ENCODE results near the gene CFAP61. TPM values are rescaled to one million over a fixed set of nuclear protein-coding genes. Genes with fewer than 3 reads are reported as not detected.

Gene CFAP61
- total RNA-seq, 6 donors from 2014 or later = 0.37 to 14.3 (median 6.1) TPM

DNA sequence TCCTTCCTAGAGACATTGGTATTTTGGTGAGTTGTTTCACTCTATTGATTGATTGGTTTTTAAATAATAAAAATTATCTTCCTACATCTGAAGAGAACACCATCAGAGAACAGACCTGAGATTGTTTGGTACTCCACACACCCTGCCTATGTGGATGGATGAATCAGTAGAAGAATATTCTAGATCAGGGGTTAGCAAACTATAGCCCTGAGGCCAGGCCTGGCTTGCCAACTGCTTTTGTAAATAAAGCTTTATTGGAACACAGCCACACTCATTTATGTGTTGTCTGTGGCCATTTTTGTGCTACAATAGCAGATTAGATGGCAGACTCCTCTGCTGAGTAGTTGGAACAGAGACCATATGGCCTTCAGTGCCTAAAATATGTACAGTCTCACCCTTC is 176.0 kb downstream of the CFAP61 start:
- Histone ChIP-seq H3K4me1 (no peaks in the 10 kb centered on the region), H3K4me3 (no peak overlapping the region), H3K9me3 (peaks cover 0 to 4% (median 0%) of the 10 kb centered on the region in 4 donors), H3K27ac (no peak overlapping the region), H3K36me3 (no peaks in the 10 kb centered on the region), H3K27me3 (no peaks in the 10 kb centered on the region)
- no peak for ATAC-seq (ENCODE audit: low FRiP score in 2 of 2)
- no peak for DNase-seq
- no peak for TF ChIP-seq EP300 (IDR thresholded peaks at IDR 0.05)
- TF ChIP-seq POLR2A (IDR thresholded peaks at IDR 0.05) = no peak
- TF ChIP-seq POLR2AphosphoS5 (IDR thresholded peaks at IDR 0.05) = no peak
- TF ChIP-seq, protein P1, sequence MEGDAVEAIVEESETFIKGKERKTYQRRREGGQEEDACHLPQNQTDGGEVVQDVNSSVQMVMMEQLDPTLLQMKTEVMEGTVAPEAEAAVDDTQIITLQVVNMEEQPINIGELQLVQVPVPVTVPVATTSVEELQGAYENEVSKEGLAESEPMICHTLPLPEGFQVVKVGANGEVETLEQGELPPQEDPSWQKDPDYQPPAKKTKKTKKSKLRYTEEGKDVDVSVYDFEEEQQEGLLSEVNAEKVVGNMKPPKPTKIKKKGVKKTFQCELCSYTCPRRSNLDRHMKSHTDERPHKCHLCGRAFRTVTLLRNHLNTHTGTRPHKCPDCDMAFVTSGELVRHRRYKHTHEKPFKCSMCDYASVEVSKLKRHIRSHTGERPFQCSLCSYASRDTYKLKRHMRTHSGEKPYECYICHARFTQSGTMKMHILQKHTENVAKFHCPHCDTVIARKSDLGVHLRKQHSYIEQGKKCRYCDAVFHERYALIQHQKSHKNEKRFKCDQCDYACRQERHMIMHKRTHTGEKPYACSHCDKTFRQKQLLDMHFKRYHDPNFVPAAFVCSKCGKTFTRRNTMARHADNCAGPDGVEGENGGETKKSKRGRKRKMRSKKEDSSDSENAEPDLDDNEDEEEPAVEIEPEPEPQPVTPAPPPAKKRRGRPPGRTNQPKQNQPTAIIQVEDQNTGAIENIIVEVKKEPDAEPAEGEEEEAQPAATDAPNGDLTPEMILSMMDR (IDR thresholded peaks at IDR 0.05) = no peak

DNA sequence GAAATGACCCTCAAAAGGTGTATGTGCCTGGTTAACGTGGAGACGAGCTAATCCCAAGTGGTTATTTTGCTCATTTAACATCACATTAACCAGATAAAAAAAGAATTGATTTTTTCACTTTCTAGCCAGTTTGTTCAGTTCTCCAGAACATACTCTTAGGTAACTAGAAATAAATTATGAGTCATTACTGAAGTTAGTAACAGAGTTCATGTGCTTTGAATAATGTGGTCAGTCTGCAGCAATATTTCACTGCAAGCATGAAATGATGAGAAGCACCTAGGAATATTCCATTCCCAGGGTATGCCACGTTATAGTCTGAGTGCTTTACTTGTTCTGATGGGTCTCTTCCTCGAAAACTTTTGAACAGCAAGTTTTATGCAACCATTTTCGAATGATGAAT is 177.3 kb downstream of the CFAP61 start:
- H3K9me3 ChIP-seq = peaks cover 0 to 4% (median 0%) of the 10 kb centered on the region in 4 donors
- TF ChIP-seq POLR2AphosphoS5 (IDR thresholded peaks at IDR 0.05) (no peak), POLR2A (IDR thresholded peaks at IDR 0.05) (no peak), EP300 (IDR thresholded peaks at IDR 0.05) (no peak)
- TF ChIP-seq, protein P1 (IDR thresholded peaks at IDR 0.05) = no peak
- no peak overlapping the region for H3K4me3 ChIP-seq
- DNase-seq (no peak), ATAC-seq (ENCODE audit: low FRiP score in 2 of 2) (no peak)
- 58 to 83% methylated on average over 5 of the region's 5 CpGs for WGBS, 2 donors
- H3K4me1 ChIP-seq = no peaks in the 10 kb centered on the region
- no peaks in the 10 kb centered on the region for H3K27me3 ChIP-seq
- H3K36me3 ChIP-seq = no peaks in the 10 kb centered on the region
- no peak overlapping the region for H3K27ac ChIP-seq

DNA sequence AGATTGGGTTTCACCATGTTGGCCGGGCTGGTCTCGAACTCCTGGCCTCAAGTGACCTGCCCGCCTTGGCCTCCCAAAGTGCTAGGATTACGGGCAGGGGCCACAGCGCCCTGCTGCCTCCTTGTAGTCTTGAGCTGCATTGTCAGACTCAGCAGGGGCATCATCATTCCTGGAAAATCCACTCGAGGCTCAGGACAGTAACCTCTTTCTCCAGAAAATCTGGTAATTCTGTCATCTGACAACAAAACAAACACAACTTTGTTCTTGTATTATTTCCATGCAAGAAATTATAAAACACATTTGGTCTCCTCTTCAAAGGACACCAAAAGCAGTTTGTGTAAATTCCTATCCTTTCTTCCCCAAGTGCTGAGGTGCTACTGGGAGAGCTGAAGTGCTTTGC is 178.4 kb downstream of the CFAP61 start:
- Histone ChIP-seq H3K9me3 (peaks cover 0 to 4% (median 0%) of the 10 kb centered on the region in 4 donors), H3K4me1 (no peaks in the 10 kb centered on the region), H3K36me3 (no peaks in the 10 kb centered on the region), H3K4me3 (no peak overlapping the region), H3K27ac (no peak overlapping the region), H3K27me3 (no peaks in the 10 kb centered on the region)
- peak in 1 of 2 donors; percentile 24 for DNase-seq
- ATAC-seq (ENCODE audit: low FRiP score in 2 of 2) = no peak
- TF ChIP-seq POLR2AphosphoS5 (IDR thresholded peaks at IDR 0.05) = no peak
- TF ChIP-seq, protein P1 (IDR thresholded peaks at IDR 0.05) = no peak
- no peak for TF ChIP-seq EP300 (IDR thresholded peaks at IDR 0.05)
- TF ChIP-seq POLR2A (IDR thresholded peaks at IDR 0.05) = no peak
- WGBS, 2 donors = 88 to 90% methylated on average over 6 of the region's 6 CpGs

DNA sequence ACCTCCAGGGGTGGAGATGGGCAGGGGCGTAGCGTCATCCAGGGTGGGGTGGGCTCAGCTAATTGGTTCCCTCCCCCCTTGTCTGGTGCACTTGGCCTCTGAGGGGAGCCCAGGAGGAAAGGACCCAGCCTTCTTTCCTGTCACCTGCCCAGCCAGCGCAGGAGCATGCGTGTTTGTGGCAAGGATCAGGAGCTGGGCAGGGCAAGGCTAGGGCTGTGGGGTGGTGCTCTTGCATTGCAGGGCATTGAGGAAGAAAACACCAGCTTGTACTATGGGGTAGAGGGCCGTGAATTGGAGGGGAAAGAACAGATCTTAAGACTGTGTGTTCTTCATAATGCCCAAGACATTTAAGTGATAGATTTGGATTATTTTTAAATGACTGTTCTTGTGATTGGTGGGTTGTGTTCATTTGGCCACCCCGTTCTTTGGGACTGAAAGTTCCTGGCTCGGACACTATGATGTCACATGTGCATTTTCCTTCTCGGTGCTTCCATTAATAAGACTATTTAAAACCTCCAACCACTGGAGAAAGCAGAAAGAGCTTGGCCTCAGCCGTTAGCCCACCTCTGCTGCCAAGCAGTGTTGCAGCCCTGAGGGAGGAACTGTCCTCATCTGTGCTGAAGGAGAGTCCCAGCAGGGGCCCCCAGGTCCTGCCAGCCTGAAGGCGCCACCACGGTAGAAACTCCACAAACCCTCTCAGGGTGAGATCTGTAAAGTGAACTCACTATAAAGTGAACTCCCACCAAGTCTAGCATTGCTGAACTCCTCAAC is 179.4 kb downstream of the CFAP61 start:
- WGBS, 2 donors = 72 to 79% methylated on average over 9 to 11 of the region's 11 CpGs
- H3K27me3 ChIP-seq = no peaks in the 10 kb centered on the region
- peaks cover 0 to 4% (median 0%) of the 10 kb centered on the region in 4 donors for H3K9me3 ChIP-seq
- no peak overlapping the region for H3K27ac ChIP-seq
- H3K36me3 ChIP-seq = no peaks in the 10 kb centered on the region
- DNase-seq (no peak), ATAC-seq (ENCODE audit: low FRiP score in 2 of 2) (no peak)
- no peaks in the 10 kb centered on the region for H3K4me1 ChIP-seq
- no peak overlapping the region for H3K4me3 ChIP-seq
- no peak for TF ChIP-seq POLR2AphosphoS5 (IDR thresholded peaks at IDR 0.05)
- TF ChIP-seq, protein P1 (IDR thresholded peaks at IDR 0.05) = no peak
- TF ChIP-seq EP300 (IDR thresholded peaks at IDR 0.05) = no peak
- no peak for TF ChIP-seq POLR2A (IDR thresholded peaks at IDR 0.05)

DNA sequence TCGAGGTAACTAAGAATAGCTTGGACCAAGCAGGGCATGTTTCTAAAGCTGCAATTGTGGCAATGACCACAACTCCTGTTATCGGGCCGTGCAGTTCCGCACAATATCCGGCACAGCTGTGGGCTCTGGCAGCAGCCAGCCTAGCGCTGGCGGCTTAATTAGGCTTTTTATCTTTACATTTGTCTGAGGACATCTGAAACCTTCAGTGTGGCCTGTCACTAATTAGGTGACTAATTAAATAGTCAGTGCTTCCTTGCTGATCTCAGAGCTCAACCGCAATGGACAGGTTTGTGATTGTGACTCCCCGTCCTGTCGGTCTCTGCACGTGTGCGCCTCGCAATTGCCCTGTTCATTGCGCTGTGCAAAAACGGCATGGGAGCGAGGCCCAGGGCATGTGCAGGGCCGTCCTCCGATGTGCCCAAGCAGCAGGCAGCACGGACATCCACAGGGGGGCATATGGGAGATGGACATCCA is 180.7 kb downstream of the CFAP61 start:
- TF ChIP-seq EP300 (IDR thresholded peaks at IDR 0.05) (no peak), POLR2AphosphoS5 (IDR thresholded peaks at IDR 0.05) (no peak), POLR2A (IDR thresholded peaks at IDR 0.05) (no peak)
- TF ChIP-seq, protein P1 (IDR thresholded peaks at IDR 0.05) = no peak
- no peak overlapping the region for H3K27ac ChIP-seq
- ATAC-seq (ENCODE audit: low FRiP score in 2 of 2) = no peak
- no peaks in the 10 kb centered on the region for H3K9me3 ChIP-seq
- H3K27me3 ChIP-seq = no peaks in the 10 kb centered on the region
- H3K4me3 ChIP-seq = no peak overlapping the region
- no peaks in the 10 kb centered on the region for H3K36me3 ChIP-seq
- WGBS, 2 donors = 79 to 88% methylated on average over 7 to 19 of the region's 19 CpGs
- peak in 1 of 2 donors; percentile 41 for DNase-seq
- no peaks in the 10 kb centered on the region for H3K4me1 ChIP-seq
